Measurements from ENCODE around the gene CNOT3. TPM values are rescaled to one million over a fixed set of nuclear protein-coding genes. Genes with fewer than 3 reads are reported as not detected.
"Not testable (repeated sequence)": the region's sequence is repeated elsewhere in the genome, so short reads cannot be mapped to it uniquely, and the experiment has no call there.

Gene CNOT3
- total RNA-seq, 4 donors from 2014 or later = 18.0 to 27.9 (median 18.7) TPM

GRCh38 chr19:54180691-54181091 is 43.1 kb downstream of the CNOT3 start:
- no peak for TF ChIP-seq POLR2A (IDR thresholded peaks at IDR 0.05)
- no peak for TF ChIP-seq CTCF (IDR thresholded peaks at IDR 0.05)
- Histone ChIP-seq H3K27ac (no peak overlapping the region), H3K4me1 (no peaks in the 10 kb centered on the region), H3K9me3 (no peaks in the 10 kb centered on the region), H3K36me3 (peaks cover 0 to 57% (median 5%) of the 10 kb centered on the region in 3 donors), H3K4me3 (no peak overlapping the region), H3K27me3 (no peaks in the 10 kb centered on the region)
- intact Hi-C loops (cut with DNase I) = no loop called here
- 97 to 99% methylated on average over 21 to 26 of the region's 37 CpGs for WGBS, 2 donors
- DNase-seq = no peak

GRCh38 chr19:54181894-54182293 is 44.3 kb downstream of the CNOT3 start:
- H3K4me1 ChIP-seq; H3K4me3 ChIP-seq; H3K27me3 ChIP-seq; DNase-seq; H3K9me3 ChIP-seq; intact Hi-C loops (cut with DNase I); H3K27ac ChIP-seq: not testable (repeated sequence)
- H3K36me3 ChIP-seq = peaks cover 0 to 58% (median 5%) of the 10 kb centered on the region in 3 donors
- WGBS, 2 donors = 88 to 93% methylated on average over 3 of the region's 3 CpGs

- Histone ChIP-seq H3K9me3 (no peaks in the 10 kb centered on the region), H3K27me3 (no peaks in the 10 kb centered on the region), H3K36me3 (peaks cover 0 to 59% (median 5%) of the 10 kb centered on the region in 3 donors), H3K4me1 (peaks cover 4 to 13% (median 6%) of the 10 kb centered on the region in 3 donors), H3K27ac (no peak overlapping the region), H3K4me3 (no peak overlapping the region)
- DNase-seq = no peak
- intact Hi-C loops (cut with DNase I) = no loop called here
- TF ChIP-seq CTCF (IDR thresholded peaks at IDR 0.05) (no peak), POLR2A (IDR thresholded peaks at IDR 0.05) (no peak)
- 84% methylated on average over 7 of the region's 11 CpGs; no CpG with 5 or more reads in 1 of the 2 donors for WGBS, 2 donors
Measured at GRCh38 chr19:54183431-54183830, 45.9 kb downstream of the CNOT3 start.

GRCh38 chr19:54186351-54186750 is 48.8 kb downstream of the CNOT3 start:
- Histone ChIP-seq H3K9me3 (no peaks in the 10 kb centered on the region), H3K36me3 (peaks cover 0 to 30% (median 0%) of the 10 kb centered on the region in 3 donors), H3K27ac (no peak overlapping the region), H3K4me3 (no peak overlapping the region), H3K27me3 (no peaks in the 10 kb centered on the region), H3K4me1 (peaks cover 8 to 22% (median 10%) of the 10 kb centered on the region in 3 donors)
- TF ChIP-seq CTCF (IDR thresholded peaks at IDR 0.05) (no peak), POLR2A (IDR thresholded peaks at IDR 0.05) (no peak)
- no peak for DNase-seq
- intact Hi-C loops (cut with DNase I) = no loop called here
- 88 to 92% methylated on average over 4 to 8 of the region's 8 CpGs for WGBS, 2 donors

- peaks cover 0 to 29% (median 0%) of the 10 kb centered on the region in 3 donors for H3K36me3 ChIP-seq
- H3K9me3 ChIP-seq = no peaks in the 10 kb centered on the region
- DNase-seq = no peak
- peaks cover 14 to 28% (median 14%) of the 10 kb centered on the region in 3 donors for H3K4me1 ChIP-seq
- intact Hi-C loops (cut with DNase I) = no loop called here
- no peak overlapping the region for H3K27ac ChIP-seq
- H3K4me3 ChIP-seq = no peak overlapping the region
- 86 to 90% methylated on average over 11 of the region's 11 CpGs for WGBS, 2 donors
- H3K27me3 ChIP-seq = no peaks in the 10 kb centered on the region
- TF ChIP-seq CTCF (IDR thresholded peaks at IDR 0.05) = no peak
- TF ChIP-seq POLR2A (IDR thresholded peaks at IDR 0.05) = no peak
Measured at GRCh38 chr19:54186934-54187381, 49.4 kb downstream of the CNOT3 start.
